Lung (tissue), 12 donors: ENCODE measurements around the gene PODNL1. TPM values are rescaled to one million over a fixed set of nuclear protein-coding genes. Genes with fewer than 3 reads are reported as not detected.

Source experiments
- ATAC-seq: fragments of 200-7000 bp; cut with Tn5 transposase; one replicate; pipeline ENCODE4 v1.9.1; 2020; ENCODE audit warnings: moderate number of reproducible peaks; ENCODE audit not compliant: insufficient read depth, low FRiP score
- DNase-seq, 3 donors: peaks; one replicate each; pipeline ENCODE4 v3.0.0-alpha.2; 2013 to 2017
- H3K27ac ChIP-seq, 2 donors: one replicate each; pipeline ENCODE4 v1.5.1; 2013; ENCODE audit warnings: mild to moderate bottlenecking in 2 of 2, moderate library complexity in 2 of 2, control low read depth in 1 of 2, inconsistent platforms in 1 of 2, low read depth in 1 of 2, low read length in 1 of 2
- H3K27me3 ChIP-seq, 3 donors: one replicate each; pipeline ENCODE4 v1.5.1; 2013; ENCODE audit warnings: low read length in 2 of 3; ENCODE audit not compliant: control insufficient read depth in 3 of 3, insufficient read depth in 3 of 3
- H3K36me3 ChIP-seq, 4 donors: one replicate each; pipeline ENCODE4 v1.5.1; 2013; ENCODE audit warnings: low read length in 4 of 4, mild to moderate bottlenecking in 1 of 4, moderate library complexity in 1 of 4; ENCODE audit not compliant: control insufficient read depth in 4 of 4, insufficient read depth in 4 of 4
- H3K4me1 ChIP-seq, 5 donors: one replicate each; pipeline ENCODE4 v1.5.1; 2013; ENCODE audit warnings: low read length in 5 of 5, mild to moderate bottlenecking in 2 of 5, moderate library complexity in 1 of 5; ENCODE audit not compliant: control insufficient read depth in 5 of 5, insufficient read depth in 5 of 5
- H3K4me3 ChIP-seq: one replicate; pipeline ENCODE4 v1.5.1; 2013; ENCODE audit warnings: mild to moderate bottlenecking, control low read depth, moderate library complexity
- H3K9ac ChIP-seq, 2 donors: one replicate each; pipeline ENCODE4 v1.5.1; 2013; ENCODE audit warnings: low read length in 2 of 2, control low read depth in 1 of 2; ENCODE audit not compliant: insufficient read depth in 1 of 2
- H3K9me3 ChIP-seq, 4 donors: one replicate each; pipeline ENCODE4 v1.5.1; 2013; ENCODE audit warnings: low read length in 3 of 4, mild to moderate bottlenecking in 1 of 4, moderate library complexity in 1 of 4; ENCODE audit not compliant: control insufficient read depth in 4 of 4, insufficient read depth in 3 of 4
- WGBS, 2 donors: extraction: QIAGEN DNeasy Blood & Tissue Kit; methylation state at CpG; one replicate each; pipeline ENCODE4 v1.1.7; 2013; 5-methylcytosine and 5-hydroxymethylcytosine counted together
- polyA plus RNA-seq, 2 donors: library from polyadenylated mRNA; stranded (reverse); fragments of 200-250 nt; gene quantifications; one replicate each; pipeline ENCODE4 v1.2.1, GENCODE V29; 2013
- total RNA-seq, 2 donors: library from RNA; depleted of rRNA in 1 of 2; stranded (reverse); fragments of >200 nt in 1 of 2; gene quantifications; one replicate each; pipeline ENCODE4 v1.2.1, GENCODE V29; 2014 to 2021
- TF ChIP-seq, protein P1 (sequence below): IDR thresholded peaks from 2 replicates; pipeline ENCODE4 v1.5.1; 2012; ENCODE audit warnings: mild to moderate bottlenecking; ENCODE audit errors: control extremely low read depth, extremely low read depth
- donor health status: control.
- donor health status: control.
- donor health status: Bipolar disorder and iron deficiency.
- donor health status: healthy.
- donor health status: DM: yes; HTN: yes; CAD: no.

Gene PODNL1
- total and polyA plus RNA-seq, 4 donors = 0.55 to 6.4 (median 0.92) TPM

DNA sequence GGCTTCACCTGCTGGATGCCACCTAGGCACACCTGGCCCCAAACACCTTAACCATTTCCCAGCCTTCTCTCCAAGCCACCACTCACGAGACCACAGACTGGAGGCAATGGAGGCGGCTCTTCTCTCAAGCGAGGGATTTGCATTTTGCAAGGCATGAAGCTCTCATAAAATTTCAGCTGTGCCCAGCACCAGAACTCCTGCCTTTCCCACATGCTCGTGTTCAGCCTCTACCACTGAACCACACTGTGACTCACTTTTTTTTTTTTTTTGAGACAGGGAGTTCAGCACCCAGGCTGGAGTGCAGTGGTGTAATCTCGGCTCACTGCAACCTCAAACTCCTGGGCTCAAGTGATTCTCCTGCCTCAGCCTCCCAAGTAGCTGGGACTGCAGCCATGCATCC, 50.7 kb downstream of the PODNL1 start:
- Histone ChIP-seq H3K9ac (no peak overlapping the region), H3K27me3 (no peaks in the 10 kb centered on the region), H3K36me3 (no peaks in the 10 kb centered on the region), H3K9me3 (no peaks in the 10 kb centered on the region), H3K4me3 (no peak overlapping the region), H3K27ac (no peak overlapping the region), H3K4me1 (peaks cover 0 to 4% (median 0%) of the 10 kb centered on the region in 5 donors)
- TF ChIP-seq, protein P1, sequence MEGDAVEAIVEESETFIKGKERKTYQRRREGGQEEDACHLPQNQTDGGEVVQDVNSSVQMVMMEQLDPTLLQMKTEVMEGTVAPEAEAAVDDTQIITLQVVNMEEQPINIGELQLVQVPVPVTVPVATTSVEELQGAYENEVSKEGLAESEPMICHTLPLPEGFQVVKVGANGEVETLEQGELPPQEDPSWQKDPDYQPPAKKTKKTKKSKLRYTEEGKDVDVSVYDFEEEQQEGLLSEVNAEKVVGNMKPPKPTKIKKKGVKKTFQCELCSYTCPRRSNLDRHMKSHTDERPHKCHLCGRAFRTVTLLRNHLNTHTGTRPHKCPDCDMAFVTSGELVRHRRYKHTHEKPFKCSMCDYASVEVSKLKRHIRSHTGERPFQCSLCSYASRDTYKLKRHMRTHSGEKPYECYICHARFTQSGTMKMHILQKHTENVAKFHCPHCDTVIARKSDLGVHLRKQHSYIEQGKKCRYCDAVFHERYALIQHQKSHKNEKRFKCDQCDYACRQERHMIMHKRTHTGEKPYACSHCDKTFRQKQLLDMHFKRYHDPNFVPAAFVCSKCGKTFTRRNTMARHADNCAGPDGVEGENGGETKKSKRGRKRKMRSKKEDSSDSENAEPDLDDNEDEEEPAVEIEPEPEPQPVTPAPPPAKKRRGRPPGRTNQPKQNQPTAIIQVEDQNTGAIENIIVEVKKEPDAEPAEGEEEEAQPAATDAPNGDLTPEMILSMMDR = no peak
- DNase-seq (no peak), ATAC-seq (no peak)
- WGBS, 2 donors = 76 to 80% methylated on average over 5 of the region's 5 CpGs

DNA sequence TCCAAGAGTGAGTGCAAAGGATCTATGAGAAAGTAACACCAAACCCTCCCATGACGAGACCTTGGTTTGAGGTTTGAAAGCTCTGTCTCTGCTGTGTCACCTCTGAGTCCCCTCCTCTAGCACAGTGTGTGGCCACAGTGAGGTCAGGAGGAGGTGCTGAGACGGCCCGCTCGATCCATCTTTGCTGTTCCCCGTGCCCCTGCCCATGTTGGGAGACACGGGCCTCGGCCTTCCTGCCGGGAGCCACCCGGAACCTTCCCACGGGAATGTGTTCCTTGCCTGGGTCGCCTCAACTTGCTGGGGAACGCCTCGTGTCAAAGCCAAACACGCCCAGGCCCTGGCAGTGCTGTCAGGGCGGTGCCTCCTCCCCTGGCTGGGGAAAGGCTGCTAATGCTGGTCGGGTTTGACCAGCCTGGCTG, 51.2 kb downstream of the PODNL1 start:
- H3K27me3 ChIP-seq = no peaks in the 10 kb centered on the region
- H3K9ac ChIP-seq = no peak overlapping the region
- no peak overlapping the region for H3K4me3 ChIP-seq
- peaks cover 0 to 6% (median 0%) of the 10 kb centered on the region in 5 donors for H3K4me1 ChIP-seq
- H3K36me3 ChIP-seq = no peaks in the 10 kb centered on the region
- ATAC-seq (no peak), DNase-seq (no peak)
- TF ChIP-seq, protein P1 = no peak
- WGBS, 2 donors = 75 to 76% methylated on average over 16 of the region's 16 CpGs
- H3K27ac ChIP-seq = no peak overlapping the region
- no peaks in the 10 kb centered on the region for H3K9me3 ChIP-seq

DNA sequence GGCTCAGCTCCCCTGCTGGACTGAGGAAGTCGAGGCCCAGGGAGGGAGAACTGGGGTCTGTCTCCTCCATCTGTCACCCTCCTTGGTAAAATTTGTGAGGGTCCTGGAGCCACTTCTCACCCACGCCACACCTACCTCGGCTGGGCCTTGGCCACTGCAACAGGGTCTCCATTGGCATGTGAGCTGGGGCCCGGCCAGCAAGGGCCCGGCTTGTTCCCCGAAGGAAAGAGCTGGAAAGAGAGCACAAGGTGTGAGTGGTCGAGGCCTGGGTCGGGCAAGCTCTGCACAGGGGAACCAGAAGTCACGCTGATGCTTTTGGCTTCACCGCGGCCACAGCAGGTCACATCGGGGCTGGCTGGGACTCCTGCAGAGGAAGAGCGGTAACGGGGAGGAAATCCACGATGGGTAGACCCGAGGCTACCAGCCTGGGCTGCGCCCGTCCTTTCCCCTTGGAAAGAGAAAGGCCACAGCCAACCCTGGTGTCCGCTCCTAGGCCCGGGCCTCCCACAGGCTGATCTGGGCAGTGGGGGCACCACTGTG, 52.3 kb downstream of the PODNL1 start:
- Histone ChIP-seq H3K27ac (no peak overlapping the region), H3K36me3 (no peaks in the 10 kb centered on the region), H3K4me3 (no peak overlapping the region), H3K4me1 (peaks cover 0 to 17% (median 4%) of the 10 kb centered on the region in 5 donors), H3K27me3 (no peaks in the 10 kb centered on the region), H3K9ac (no peak overlapping the region), H3K9me3 (no peaks in the 10 kb centered on the region)
- 66 to 80% methylated on average over 20 of the region's 20 CpGs for WGBS, 2 donors
- ATAC-seq = no peak
- TF ChIP-seq, protein P1 = no peak
- no peak for DNase-seq
